HG02840 (cell line): ENCODE data around the gene GPRIN2.
"Not testable (repeated sequence)": the region's sequence is repeated elsewhere in the genome, so short reads cannot be mapped to it uniquely, and the experiment has no call there.

ENCODE experiments used
- ATAC-seq: cut with Tn5 transposase; IDR thresholded peaks from one replicate; pipeline ENCODE4 v1.9.1; 2021; ENCODE audit warnings: mild to moderate bottlenecking, moderate library complexity, moderate number of reproducible peaks; ENCODE audit not compliant: unreplicated experiment, low FRiP score

GPRIN2 gene

DNA sequence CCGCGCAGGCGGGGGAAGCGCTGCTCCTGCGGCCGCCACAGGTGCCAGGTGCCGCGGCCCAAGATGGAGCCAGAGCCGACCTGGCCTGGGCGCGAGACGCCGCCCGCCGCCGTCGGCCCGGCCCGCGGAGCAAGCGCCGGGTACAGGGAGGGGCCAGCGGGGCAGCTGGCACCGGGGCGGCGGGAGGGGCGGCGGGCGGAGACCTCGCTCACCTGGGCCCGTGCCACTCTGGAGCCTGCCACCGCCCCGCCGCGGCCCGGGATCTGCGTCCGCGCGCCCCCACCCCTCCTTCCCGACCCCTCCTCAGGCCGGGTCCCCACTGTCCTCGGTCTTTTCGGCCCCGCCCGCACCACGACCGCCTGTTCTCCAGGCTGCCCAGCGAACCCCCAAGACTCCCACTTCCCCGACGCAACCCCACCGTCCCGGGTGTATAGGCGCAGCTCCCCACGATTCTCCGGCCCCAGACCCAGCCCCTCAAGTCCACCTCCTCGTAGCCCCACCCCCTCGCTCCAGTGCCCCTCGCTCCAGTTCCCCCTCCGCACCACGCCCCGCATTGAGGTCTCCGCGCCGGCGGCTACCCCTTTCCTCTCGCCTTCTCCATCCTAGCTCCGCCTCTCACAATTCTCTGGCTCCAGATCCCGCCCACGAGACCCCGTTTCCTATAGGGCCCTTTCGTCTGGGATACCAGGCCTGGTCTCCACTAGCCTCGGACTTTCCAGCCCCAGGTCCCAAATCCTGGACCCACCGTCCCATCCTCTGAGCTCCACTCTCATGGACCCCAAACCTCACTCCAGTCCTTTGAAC, at the start of gene GPRIN2:
Gene GPRIN2 (minus strand): TSS at position 144 of the 804 bp plus-strand sequence. CDS start 5,922 bp downstream, outside the sequence.
- ATAC-seq: no peak

DNA sequence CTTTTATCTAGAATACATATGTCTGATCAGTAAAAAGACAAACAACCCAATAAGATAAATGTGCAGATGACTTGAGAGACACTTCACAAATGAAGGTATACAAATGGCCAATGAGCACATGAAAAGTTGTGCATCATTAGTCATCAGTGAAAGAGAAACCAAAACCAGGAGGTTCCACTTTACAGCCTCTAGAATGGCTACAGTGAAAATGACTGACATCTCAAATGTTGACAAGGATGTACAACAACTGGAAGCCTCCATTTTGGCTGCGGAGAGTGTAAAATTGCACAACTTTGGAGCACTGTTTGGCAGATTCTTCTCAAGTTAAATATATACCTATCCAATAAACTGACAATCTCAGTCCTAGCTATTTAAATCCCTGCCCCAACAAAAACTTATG, 44.1 kb upstream of the GPRIN2 start:
- ATAC-seq: peak; percentile 53

DNA sequence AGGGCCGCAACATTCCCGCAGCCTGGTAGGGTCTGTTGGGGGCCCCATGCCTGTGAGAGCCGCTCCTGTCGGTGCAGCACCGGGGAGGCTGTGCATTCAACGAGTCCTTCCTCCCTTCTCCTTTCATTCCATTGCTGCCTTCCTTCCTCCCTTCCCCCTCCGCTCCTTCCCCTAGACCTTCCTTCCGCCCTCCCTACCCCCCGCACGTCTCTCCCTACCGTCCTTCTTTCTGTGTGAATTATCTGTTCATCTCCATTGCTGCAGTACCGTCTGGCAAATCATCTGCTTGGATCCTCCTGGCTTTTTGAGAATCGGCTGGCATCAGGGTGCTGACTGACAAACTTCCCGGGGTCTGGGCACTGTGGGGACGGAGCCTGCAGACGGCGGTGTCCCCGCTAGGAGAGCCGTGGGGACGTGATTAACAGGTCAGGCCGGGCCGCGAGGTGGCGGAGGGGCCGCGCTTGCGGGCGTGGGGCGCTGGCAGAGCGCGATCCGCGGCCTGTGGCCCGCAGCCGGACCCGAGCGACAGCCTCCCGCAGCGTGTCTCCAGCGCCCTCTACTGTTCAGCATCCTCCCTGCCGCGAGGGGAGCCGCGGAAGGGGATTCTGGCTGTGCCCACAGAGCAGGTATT, 41.3 kb upstream of the GPRIN2 start:
- not testable (repeated sequence) for ATAC-seq

DNA sequence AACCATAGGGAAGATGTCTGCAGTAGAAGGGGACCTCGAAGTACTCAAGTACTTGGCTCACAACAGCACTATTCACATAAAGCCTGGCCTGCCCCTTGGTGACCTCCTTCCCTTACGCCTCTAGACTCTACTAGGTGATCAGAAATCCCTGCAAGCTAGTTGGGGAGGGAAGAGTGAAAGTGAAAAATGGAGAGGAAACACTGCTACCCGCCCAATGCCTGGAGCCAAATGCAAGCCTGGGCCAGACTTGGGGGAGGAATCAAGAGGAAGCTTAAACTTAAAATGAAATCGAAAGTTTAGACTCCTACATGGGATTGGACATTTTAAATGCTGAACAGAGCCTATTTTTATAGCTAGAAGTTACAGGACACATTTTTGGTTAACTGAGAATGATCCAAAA, 40.1 kb upstream of the GPRIN2 start:
- not testable (repeated sequence) for ATAC-seq

DNA sequence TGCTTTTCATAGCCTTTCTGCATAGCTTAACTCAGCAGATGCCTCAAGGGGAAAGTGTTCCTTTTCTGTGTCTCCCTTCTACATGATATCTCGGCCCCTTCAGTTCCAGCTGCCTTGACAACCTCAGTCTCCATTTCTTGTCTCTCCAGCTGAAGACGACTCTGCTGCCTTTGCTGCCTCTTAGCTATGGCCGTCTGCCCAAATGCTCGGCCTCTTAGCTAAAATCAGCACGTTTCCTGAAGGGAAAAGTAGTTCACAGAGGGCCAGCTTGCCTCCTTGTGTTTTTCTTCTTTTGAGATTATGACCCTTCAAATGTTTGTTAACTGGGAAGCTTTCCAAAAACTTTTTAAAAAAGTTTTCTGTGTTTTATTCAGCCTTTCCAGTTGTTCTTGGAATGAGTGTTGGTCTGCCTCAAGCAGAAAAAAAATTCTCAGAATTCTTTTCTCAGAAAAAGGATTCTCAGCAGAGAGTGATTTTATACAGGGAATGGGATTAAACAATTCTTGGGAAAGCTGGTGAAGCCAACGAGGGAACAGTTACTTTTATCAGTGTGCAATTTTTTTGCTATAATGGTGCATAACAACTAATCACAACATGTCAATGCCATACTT, 38.1 kb upstream of the GPRIN2 start:
- not testable (repeated sequence) for ATAC-seq

DNA sequence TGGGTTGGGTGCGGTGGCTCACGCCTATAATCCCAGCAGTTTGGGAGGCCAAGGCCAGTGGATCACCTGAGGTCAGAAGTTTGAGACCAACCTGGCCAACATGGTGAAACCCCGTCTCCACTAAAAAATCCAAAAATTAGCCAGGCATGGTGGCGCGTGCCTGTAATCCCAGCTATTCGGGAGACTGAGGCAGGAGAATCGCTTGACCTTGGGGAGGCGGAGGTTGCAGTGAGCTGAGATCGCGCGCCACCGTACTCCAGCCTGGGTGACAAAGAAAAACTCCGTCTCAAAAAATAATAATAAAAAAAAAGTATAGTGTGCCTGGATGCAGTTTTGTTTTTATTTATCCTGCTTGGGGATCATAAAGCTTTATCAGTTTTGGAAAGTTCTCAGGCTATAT, 36.8 kb upstream of the GPRIN2 start:
- ATAC-seq: not testable (repeated sequence)

DNA sequence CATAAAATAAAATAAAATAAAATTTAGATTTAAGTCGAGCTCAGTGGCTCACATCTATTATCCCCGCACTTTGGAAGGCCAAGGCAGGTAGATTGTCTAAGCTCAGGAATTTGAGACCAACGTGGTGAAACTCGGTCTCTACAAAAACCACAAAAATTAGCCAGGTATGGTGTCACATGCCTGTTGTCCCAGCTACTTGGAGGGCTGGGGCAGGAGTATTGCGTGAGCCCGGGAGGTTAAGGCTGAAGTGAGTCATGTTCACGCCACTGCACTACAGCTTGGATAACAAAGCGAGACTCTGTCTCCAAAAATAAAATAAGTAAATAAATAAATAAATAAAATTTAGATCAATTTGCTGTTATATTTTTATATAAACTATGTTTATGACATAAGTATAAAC, 34.6 kb upstream of the GPRIN2 start:
- ATAC-seq: not testable (repeated sequence)

DNA sequence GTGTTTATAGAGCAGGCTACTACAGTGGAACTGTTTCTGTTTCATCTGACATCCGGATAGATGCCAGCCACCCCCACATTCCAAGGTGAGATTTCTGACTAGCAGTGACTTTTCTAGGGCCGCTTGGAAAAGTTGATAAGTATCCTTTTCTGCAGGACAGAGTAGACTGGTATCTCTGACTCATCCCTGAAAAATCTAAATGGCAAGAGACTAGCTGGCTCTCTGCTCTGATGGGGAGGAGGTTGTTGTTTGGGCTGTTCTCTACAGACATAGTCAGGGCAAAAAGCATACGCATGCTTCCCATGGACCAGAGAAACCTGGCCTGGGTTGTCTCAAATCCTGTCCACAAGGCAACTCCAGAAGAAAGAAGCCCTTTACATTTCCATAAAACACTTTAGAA, 33.1 kb upstream of the GPRIN2 start:
- ATAC-seq: not testable (repeated sequence)

DNA sequence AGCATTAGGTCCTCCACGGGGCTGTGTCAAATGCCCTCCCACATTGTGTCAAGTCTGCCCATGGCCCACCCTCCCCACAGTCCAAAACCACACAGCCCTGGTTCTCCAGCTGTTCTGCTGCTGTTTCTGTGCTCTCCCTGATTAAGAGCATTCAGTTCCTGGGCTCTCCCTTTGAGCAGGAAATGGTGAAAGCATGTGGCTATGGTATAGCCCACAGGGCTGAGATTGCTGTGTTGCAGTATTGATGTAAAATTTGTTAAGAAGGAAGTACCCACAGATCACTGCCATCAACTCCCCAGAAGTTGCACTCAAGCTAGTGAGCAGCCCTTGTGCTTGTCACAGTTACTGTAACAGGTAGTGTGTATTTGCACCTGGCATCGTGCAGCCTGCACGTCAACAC, 31.8 kb upstream of the GPRIN2 start:
- ATAC-seq: not testable (repeated sequence)

DNA sequence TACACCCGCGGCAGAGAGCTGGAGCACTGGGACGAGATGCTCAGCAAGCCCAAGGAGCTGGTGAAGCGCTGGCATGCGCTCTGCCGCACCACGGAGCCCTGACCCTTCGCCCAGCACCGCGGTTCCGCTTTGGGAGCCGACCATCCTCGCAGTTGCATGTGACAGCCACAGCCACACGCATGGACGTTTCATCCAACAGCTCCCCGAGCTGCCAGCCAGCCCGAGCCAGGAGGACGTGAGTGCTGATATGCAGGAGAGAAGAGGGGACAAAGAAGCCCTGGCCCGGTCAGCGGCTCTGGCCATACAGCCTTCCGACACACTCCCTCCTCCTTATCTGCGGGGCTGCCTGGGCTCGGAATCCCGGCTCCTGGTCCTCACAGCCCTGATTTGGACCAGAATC, 31.1 kb upstream of the GPRIN2 start:
- not testable (repeated sequence) for ATAC-seq

DNA sequence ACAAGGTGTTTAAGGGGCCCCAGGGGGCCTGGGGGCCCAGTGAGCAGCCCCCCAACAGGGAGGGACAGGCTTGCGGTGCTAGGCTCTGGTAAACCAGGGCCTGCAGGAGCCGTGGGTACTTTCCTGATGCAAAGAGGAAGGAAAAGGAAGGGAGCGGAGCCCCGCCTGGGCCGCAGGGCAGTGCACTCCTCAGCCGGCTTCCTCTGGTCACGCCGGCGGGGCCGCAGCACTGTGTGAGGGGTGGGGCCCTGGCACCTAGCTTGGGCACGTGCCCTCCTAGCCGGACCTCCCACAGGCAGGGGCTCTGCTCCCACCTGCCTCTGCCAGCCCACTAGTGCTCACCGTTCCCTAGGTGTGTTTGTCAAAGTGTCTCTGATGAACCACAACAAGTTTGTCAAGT, 28.8 kb upstream of the GPRIN2 start:
- ATAC-seq: not testable (repeated sequence)

DNA sequence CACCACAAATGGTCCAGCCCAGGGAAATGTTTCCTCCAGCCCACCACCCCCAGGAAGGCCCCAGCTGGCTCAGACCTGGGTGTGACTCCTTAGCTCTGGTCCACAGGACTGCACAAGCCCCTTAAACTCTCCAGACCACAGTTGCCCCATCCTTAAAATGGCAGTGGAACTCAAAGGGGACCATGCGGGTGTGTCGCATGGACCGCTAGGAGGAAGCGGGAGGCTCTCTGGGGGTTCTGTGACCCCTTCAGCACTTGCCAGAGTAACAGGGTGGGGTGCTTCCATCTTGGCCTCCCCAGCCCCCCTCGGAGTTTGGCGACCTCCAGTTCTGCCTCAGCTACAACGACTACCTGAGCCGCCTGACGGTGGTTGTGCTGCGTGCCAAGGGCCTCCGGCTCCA, 27.7 kb upstream of the GPRIN2 start:
- ATAC-seq: not testable (repeated sequence)

DNA sequence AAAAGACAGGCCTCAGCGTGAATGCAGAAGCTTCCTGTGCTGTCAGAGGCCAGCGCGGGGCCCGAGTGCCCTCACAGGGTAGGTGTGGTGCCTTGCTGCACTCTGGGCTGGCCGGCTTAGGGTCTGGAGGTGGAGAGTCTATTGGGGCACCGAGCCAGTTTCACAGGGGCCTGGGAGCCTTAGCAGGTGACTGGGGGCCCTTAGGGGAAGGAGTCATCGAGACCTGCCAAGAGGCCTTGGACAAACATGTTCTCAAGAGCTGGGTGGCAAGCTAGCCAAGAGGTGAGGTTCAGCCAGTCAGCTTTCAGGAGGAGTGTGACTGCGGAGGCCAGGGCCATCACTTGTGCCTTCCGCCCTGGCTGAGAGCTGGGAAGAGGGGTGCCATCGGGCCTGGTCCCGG, 26.1 kb upstream of the GPRIN2 start:
- not testable (repeated sequence) for ATAC-seq

DNA sequence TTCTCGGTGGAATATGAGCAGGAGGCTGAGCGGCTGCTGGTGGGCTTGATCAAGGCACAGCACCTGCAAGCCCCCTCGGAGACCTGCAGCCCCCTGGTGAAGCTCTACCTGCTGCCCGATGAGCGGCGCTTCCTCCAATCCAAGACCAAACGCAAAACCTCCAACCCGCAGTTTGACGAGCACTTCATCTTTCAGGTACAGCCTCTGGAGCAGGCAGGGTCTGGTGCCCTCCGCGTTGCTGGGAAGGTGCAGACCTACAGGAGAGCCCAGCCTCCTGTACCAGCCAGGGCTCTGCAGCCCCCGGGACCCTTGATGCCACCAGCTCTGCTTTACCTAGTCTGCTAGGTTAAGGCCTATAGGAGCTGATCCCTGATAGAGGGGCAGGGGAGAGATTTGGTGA, 25.5 kb upstream of the GPRIN2 start:
- ATAC-seq: not testable (repeated sequence)

DNA sequence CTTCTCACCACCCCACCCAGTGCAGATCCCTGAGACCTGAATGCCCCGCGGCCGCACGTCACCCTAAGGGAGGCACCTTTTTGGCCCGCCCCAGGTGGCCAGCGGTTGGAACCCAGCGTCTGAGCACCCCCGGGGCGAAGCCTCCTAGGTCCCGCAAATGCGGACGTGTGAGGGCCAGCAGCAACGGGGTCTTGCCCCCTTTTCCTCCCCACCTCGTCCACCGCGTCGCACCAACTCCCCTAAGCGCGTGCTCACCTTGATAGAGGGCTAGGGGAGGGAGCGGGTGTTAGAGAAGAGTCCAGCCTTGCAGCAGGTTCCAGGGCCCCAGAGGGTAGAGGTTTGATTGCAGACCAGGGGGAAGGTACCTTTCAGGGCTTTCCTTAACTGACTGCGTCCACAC, 22.9 kb upstream of the GPRIN2 start:
- ATAC-seq: not testable (repeated sequence)

DNA sequence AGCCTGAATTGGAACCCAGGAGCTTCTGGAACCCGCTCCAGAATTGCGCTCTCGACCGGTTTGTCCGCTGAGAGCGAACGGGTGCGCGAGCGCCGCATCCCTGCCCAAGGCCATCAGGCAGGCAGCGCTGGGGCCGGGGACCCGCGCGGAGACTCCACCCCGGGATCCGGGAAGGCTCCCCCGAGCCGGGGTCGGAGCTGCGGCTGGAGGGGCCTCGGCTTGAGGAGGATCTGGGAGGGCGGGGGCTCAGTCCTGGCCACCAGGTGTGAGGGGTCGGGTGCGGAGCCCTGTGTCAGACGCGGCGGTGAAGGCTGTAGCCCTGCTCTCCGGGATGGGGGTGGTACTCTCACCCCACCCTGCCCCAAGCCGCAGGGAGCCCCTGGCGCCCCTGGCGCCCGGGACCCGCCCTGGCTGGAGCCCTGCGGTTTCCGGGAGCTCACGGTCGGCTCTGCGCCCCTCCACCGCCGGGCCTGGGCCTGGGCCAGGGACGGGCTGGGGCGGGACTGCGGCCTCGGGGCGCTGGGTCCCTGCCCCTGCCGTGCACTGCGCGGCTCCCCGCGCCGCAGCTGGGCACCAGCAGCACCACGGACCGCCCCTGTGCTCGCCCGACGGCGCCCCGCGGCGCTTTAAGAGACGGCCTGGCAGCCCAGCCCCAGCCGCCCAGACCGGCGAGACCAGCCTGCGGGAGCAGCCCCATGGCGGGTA, 22.2 kb upstream of the GPRIN2 start, which contains the start of gene SYT15:
Gene SYT15 (plus strand): TSS at position 655 of the 705 bp plus-strand sequence. CDS start 41 bp downstream, at position 696.
- not testable (repeated sequence) for ATAC-seq

DNA sequence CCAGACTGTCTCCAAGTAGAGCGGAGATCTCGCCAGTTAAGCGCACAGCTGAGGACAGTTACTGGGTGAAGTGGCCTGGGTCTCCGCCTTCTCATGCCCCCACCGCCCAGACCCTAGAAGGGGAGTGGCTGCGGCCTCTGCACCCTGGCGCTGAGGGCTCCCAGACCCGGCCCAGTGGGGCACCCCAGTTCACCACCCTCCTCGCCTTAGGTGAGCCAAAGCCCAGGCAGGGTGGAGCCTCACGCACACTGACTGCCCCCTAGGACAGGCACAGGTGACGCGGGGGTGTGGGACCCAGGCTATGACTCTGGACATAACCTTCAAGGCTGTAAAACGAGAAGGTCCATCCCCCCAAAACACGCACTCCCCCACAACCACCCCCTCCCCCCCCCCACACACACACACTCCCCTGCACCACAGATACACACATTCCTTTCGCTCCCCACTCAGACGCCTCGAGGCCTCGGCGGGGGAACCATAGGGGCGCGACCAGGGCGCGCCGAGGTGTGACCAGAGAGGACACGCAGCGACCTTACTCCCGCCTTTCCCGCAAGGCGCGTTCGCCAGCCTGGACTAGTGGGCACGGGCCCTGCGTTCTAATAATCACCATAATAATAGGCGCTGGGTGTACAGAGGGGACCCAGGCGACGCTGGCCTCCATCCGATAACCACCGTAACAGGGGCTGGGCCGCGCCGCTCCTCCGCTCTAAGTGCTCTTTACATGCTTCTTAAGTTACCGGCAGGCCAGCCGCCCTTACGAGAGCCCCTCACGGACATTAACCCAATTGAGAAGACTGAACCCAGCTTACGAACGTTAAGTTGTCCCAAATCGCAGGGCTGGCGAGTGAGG, 21.4 kb upstream of the GPRIN2 start:
- not testable (repeated sequence) for ATAC-seq

DNA sequence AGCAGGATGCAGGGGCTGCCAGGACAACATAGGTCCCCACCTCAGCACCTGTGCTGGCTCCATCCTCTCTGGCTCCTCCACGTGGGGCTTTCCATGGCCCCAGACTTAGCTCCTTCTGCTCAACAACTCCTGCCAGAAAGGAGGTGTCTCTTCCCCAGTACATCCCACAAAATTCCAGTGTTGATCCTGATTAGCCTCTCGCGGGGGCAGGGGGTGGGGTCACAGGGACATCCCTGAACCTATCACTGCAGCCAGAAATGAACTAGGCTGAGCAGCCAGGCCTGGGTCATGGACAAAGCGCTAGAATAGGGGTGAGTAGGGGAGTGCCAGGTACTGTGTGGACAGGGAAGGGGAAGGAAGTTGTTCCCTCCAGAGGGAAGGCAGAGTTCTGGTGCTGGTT, 17.4 kb upstream of the GPRIN2 start:
- not testable (repeated sequence) for ATAC-seq

DNA sequence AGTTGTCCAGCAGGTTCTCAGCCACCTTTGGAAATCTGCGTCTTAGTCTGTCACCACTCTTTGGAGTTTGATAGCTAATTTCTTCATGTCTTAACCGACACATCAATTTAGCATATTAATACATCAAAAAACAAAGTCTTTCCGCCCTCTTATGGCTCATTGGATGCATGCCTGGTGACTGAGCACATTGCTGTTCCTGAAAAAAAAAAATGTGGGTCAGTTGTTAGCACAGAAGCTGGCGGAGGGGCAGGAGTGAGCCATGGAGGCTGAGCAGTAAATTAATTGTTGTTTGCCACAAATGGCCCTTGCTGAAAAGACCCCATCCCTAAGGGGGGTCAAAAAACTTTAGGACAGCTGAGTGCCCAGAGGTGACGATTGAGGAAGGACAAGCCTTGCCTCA, 16.9 kb upstream of the GPRIN2 start:
- not testable (repeated sequence) for ATAC-seq

DNA sequence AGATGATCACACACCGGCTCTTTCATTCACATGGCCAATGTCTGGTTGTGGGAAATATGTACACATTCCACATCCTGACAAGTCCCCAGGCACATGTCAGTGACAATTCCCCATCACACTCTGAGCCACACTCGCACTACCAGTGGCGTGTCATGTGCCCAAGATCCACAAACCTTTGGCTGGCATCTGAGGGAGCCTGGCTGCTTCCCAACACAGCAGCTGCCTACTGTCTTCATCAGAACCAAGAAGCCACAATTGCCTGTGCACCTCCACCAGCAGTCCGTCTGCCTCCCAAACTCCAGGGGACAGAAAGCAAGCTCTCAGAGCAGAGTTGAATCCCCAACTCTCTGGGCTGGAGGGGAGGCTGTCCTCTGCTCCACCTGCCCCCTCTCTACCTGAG, 16.3 kb upstream of the GPRIN2 start:
- ATAC-seq: not testable (repeated sequence)
